Measurements from ENCODE around the gene SVEP1.

The SVEP1 gene

DNA sequence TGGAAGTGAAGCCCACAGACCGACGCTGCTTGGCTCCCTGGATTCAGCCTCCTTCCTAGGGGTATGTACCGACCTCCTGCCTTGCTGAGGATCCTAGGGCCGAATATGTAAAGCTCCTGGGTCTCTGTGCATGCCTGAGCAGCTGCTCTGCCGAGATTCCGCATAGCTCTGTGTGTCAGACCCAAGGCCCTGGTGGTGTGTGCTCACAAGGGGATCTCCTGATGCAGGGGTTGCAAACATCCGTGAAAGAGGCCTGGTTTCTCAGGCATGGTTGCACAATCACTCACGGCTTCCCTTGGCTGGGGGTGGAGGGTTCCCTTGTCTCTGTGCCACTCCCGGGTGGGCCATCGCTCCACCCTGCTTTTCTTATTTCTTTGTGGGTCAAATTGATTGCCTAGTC lies 19.9 kb upstream of the SVEP1 start:
- H3K27ac ChIP-seq (ENCODE audit: low read depth, low read length) = no peak overlapping the region
- no peaks in the 10 kb centered on the region for H3K27me3 ChIP-seq (ENCODE audit: low read length)
- no peak overlapping the region for H3K4me2 ChIP-seq (ENCODE audit: low read depth, low read length, poor library complexity, severe bottlenecking)
- H3K79me2 ChIP-seq (ENCODE audit: insufficient read depth, low read length) = no peaks in the 10 kb centered on the region
- no peaks in the 10 kb centered on the region for H3K9me3 ChIP-seq (ENCODE audit: insufficient read depth, low read length)
- TF ChIP-seq, protein P1, sequence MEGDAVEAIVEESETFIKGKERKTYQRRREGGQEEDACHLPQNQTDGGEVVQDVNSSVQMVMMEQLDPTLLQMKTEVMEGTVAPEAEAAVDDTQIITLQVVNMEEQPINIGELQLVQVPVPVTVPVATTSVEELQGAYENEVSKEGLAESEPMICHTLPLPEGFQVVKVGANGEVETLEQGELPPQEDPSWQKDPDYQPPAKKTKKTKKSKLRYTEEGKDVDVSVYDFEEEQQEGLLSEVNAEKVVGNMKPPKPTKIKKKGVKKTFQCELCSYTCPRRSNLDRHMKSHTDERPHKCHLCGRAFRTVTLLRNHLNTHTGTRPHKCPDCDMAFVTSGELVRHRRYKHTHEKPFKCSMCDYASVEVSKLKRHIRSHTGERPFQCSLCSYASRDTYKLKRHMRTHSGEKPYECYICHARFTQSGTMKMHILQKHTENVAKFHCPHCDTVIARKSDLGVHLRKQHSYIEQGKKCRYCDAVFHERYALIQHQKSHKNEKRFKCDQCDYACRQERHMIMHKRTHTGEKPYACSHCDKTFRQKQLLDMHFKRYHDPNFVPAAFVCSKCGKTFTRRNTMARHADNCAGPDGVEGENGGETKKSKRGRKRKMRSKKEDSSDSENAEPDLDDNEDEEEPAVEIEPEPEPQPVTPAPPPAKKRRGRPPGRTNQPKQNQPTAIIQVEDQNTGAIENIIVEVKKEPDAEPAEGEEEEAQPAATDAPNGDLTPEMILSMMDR (IDR thresholded peaks at IDR 0.05; ENCODE audit: insufficient read depth, low read length, poor library complexity, severe bottlenecking) = no peak
- no peak for TF ChIP-seq EZH2phosphoT487 (conservative IDR thresholded peaks at IDR 0.05; ENCODE audit: low read length)
- no peak overlapping the region for H3K4me3 ChIP-seq (ENCODE audit: insufficient read depth, low read length, poor library complexity, severe bottlenecking)
- no peaks in the 10 kb centered on the region for H3K9me2 ChIP-seq (replicated peaks; ENCODE audit: insufficient read depth, low read length)
- H3K36me3 ChIP-seq (ENCODE audit: low read length) = no peaks in the 10 kb centered on the region
- H3F3A ChIP-seq (ENCODE audit: insufficient read depth) = no peaks in the 10 kb centered on the region
- H3K9ac ChIP-seq (ENCODE audit: low read length) = no peak overlapping the region
- no peaks in the 10 kb centered on the region for H4K20me1 ChIP-seq (ENCODE audit: low read depth, low read length)
- no peak overlapping the region for H2AFZ ChIP-seq (ENCODE audit: low read depth, low read length, severe bottlenecking)

DNA sequence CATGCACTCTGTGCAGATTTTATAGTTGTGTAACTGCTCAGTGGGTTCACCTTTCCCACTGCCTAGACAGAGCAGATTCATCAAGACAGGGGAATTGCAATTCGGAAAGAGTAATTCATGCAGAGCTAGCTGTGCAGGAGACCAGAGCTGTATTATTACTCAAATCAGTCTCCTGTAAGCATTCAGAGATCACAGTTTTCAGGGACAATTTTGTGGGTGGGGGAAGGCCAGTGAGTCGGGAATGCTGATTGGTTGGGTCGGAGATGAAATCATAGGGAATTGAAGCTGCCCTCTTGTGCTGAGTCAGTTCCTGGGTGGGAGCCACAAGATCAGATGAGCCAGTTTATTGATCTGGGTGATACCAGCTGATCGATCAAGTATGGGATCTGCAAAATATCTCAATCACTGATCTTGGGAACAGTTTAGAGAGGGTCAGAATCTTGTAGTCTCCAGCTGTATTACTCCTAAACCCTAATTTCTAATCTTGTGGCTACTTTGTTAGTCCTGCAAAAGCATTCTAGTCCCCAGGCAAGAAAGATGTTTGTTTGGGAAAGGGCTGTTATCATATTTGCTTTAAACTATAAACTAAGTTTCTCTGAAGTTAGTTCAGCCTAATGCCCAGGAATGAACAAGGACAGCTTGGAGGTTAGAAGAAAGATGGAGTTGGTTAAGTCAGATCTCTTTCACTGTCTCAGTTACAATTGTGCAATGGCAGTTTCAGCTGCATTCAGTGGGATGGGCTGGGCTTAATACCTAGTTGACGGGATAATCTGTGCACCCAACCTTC lies 12.7 kb upstream of the SVEP1 start:
- Histone ChIP-seq H3K9me3 (ENCODE audit: insufficient read depth, low read length) (no peaks in the 10 kb centered on the region), H3K27ac (ENCODE audit: low read depth, low read length) (no peak overlapping the region), H3K36me3 (ENCODE audit: low read length) (no peaks in the 10 kb centered on the region), H3K4me3 (ENCODE audit: insufficient read depth, low read length, poor library complexity, severe bottlenecking) (no peak overlapping the region), H4K20me1 (ENCODE audit: low read depth, low read length) (no peaks in the 10 kb centered on the region), H3K27me3 (ENCODE audit: low read length) (no peaks in the 10 kb centered on the region), H3K9ac (ENCODE audit: low read length) (no peak overlapping the region), H3F3A (ENCODE audit: insufficient read depth) (no peaks in the 10 kb centered on the region), H3K79me2 (ENCODE audit: insufficient read depth, low read length) (no peaks in the 10 kb centered on the region), H3K9me2 (replicated peaks; ENCODE audit: insufficient read depth, low read length) (no peaks in the 10 kb centered on the region), H2AFZ (ENCODE audit: low read depth, low read length, severe bottlenecking) (no peak overlapping the region), H3K4me2 (ENCODE audit: low read depth, low read length, poor library complexity, severe bottlenecking) (no peak overlapping the region)
- no peak for TF ChIP-seq EZH2phosphoT487 (conservative IDR thresholded peaks at IDR 0.05; ENCODE audit: low read length)
- TF ChIP-seq, protein P1 (IDR thresholded peaks at IDR 0.05; ENCODE audit: insufficient read depth, low read length, poor library complexity, severe bottlenecking) = no peak

DNA sequence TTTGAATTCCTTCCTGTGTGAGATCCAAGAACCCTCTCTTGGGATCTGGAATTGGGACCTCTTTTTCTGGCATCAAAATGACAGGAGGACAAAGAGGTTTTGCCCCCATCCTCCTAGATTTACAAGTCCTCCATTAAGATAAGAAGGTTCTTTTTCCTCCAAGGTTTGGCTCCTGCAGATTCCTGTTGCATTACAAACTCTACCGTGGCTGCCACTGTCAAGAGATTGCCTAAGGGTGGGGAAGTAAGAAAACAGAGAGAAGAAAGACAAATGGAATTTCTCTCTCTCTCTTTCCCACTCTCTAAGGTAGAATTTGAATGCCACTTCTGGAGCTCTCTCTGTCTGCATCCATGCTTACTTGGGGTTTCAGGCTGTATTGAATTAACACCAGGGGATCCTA lies 12.0 kb upstream of the SVEP1 start:
- H3K9me3 ChIP-seq (ENCODE audit: insufficient read depth, low read length) = no peaks in the 10 kb centered on the region
- H3K4me2 ChIP-seq (ENCODE audit: low read depth, low read length, poor library complexity, severe bottlenecking) = no peak overlapping the region
- no peak overlapping the region for H3K4me3 ChIP-seq (ENCODE audit: insufficient read depth, low read length, poor library complexity, severe bottlenecking)
- no peak overlapping the region for H3K9ac ChIP-seq (ENCODE audit: low read length)
- H4K20me1 ChIP-seq (ENCODE audit: low read depth, low read length) = no peaks in the 10 kb centered on the region
- TF ChIP-seq, protein P1 (IDR thresholded peaks at IDR 0.05; ENCODE audit: insufficient read depth, low read length, poor library complexity, severe bottlenecking) = no peak
- no peak for TF ChIP-seq EZH2phosphoT487 (conservative IDR thresholded peaks at IDR 0.05; ENCODE audit: low read length)
- no peak overlapping the region for H3K27ac ChIP-seq (ENCODE audit: low read depth, low read length)
- H3K9me2 ChIP-seq (replicated peaks; ENCODE audit: insufficient read depth, low read length) = no peaks in the 10 kb centered on the region
- no peaks in the 10 kb centered on the region for H3K36me3 ChIP-seq (ENCODE audit: low read length)
- H3K27me3 ChIP-seq (ENCODE audit: low read length) = no peaks in the 10 kb centered on the region
- no peak overlapping the region for H2AFZ ChIP-seq (ENCODE audit: low read depth, low read length, severe bottlenecking)
- no peaks in the 10 kb centered on the region for H3K79me2 ChIP-seq (ENCODE audit: insufficient read depth, low read length)
- no peaks in the 10 kb centered on the region for H3F3A ChIP-seq (ENCODE audit: insufficient read depth)
